B cell (primary cell): ENCODE results near the gene NUP214. TPM values are rescaled to one million over a fixed set of nuclear protein-coding genes. Genes with fewer than 3 reads are reported as not detected.

Experiments used
- ATAC-seq: fragments of 200-7000 bp; cut with Tn5 transposase; one replicate; pipeline ENCODE4 v1.10.0; 2021; ENCODE audit warnings: low read depth, mild to moderate bottlenecking, moderate number of reproducible peaks, moderate library complexity
- CTCF ChIA-PET: fragments of 350-600 bp; sonication (Branson Sonifier 250); formaldehyde crosslinking; loops from one replicate; lab custom pipeline; 2021; ENCODE audit warnings: antibody characterized with exemption, inconsistent platforms; lab: Charles Lee
- POLR2A ChIA-PET: fragments of 350-600 bp; sonication (Branson Sonifier 250); formaldehyde crosslinking; loops from one replicate; lab custom pipeline; 2021; ENCODE audit warnings: antibody characterized with exemption; lab: Charles Lee
- DNase-seq: peaks from one replicate; pipeline ENCODE4 v3.0.0; 2013
- H2AFZ ChIP-seq: 2 replicates; pipeline ENCODE4 v1.6.1; 2012; ENCODE audit warnings: mild to moderate bottlenecking, low read depth, low read length; ENCODE audit not compliant: insufficient read depth, poor library complexity, severe bottlenecking
- H3K27ac ChIP-seq, 2 donors: 1 replicate in 1 of 2; 2 replicates in 1 of 2; pipeline ENCODE4 v1.5.1; 2012 to 2013; ENCODE audit warnings: low read length in 2 of 2, mild to moderate bottlenecking in 2 of 2, moderate library complexity in 1 of 2
- H3K27me3 ChIP-seq, 4 experiments: fragments of 200-600 bp in 1 of 4; sonication (generic) in 1 of 4; replicated peaks in 1 of 4; 1 replicate in 2 of 4; 2 replicates in 2 of 4; pipeline versions ENCODE4 v1.6.1 to v1.7.0; 2013 to 2016; ENCODE audit warnings: low read length in 3 of 4, mild to moderate bottlenecking in 2 of 4, mixed read lengths in 1 of 4, moderate library complexity in 1 of 4; ENCODE audit not compliant: insufficient read depth in 4 of 4, control insufficient read depth in 3 of 4; ENCODE audit errors: control extremely low read depth in 1 of 4
- H3K36me3 ChIP-seq, 2 experiments: replicated peaks in 1 of 2; 1 replicate in 1 of 2; 2 replicates in 1 of 2; pipeline versions ENCODE4 v1.6.1 to v1.7.1; 2013; ENCODE audit warnings: low read length in 1 of 2; ENCODE audit not compliant: insufficient read depth in 2 of 2, control insufficient read depth in 1 of 2; ENCODE audit errors: control extremely low read depth in 1 of 2, extremely low read depth in 1 of 2
- H3K4me1 ChIP-seq, 2 donors: fragments of 200-600 bp in 1 of 2; sonication (generic) in 1 of 2; 1 replicate in 1 of 2; 2 replicates in 1 of 2; pipeline versions ENCODE4 v1.5.1 to v1.6.1; 2013 to 2017; ENCODE audit warnings: low read length in 2 of 2; ENCODE audit not compliant: control insufficient read depth in 2 of 2, insufficient read depth in 2 of 2
- H3K4me2 ChIP-seq: replicated peaks from 2 replicates; pipeline ENCODE3; 2012; ENCODE audit warnings: mild to moderate bottlenecking, low read depth, low read length; ENCODE audit not compliant: poor library complexity, severe bottlenecking
- H3K4me3 ChIP-seq, 5 experiments: fragments of 200-600 bp in 1 of 5; sonication (generic) in 1 of 5; 1 replicate in 3 of 5; 2 replicates in 2 of 5; pipeline versions ENCODE4 v1.5.1 to v1.7.0; 2011 to 2016; ENCODE audit warnings: low read length in 4 of 5, mild to moderate bottlenecking in 4 of 5, low read depth in 2 of 5, control low read depth in 1 of 5, moderate library complexity in 1 of 5; ENCODE audit not compliant: insufficient read depth in 1 of 5; ENCODE audit errors: control extremely low read depth in 1 of 5, extremely low read depth in 1 of 5
- H3K79me2 ChIP-seq: fragments of 200-600 bp; sonication (generic); one replicate; pipeline ENCODE4 v1.6.0; 2016; ENCODE audit warnings: low read length; ENCODE audit not compliant: control insufficient read depth, insufficient read depth
- H3K9ac ChIP-seq: fragments of 200-600 bp; sonication (generic); 2 replicates; pipeline ENCODE4 v1.6.1; 2017; ENCODE audit warnings: mild to moderate bottlenecking, low read length, moderate library complexity
- H3K9me3 ChIP-seq, 3 donors: one replicate each; pipeline versions ENCODE4 v1.6.1 to v1.7.1; 2013; ENCODE audit warnings: low read length in 2 of 3; ENCODE audit not compliant: control insufficient read depth in 2 of 3, insufficient read depth in 1 of 3; ENCODE audit errors: control extremely low read depth in 1 of 3
- H4K20me1 ChIP-seq: 2 replicates; pipeline ENCODE4 v1.6.0; 2012; ENCODE audit warnings: mild to moderate bottlenecking, low read length; ENCODE audit not compliant: insufficient read depth, control insufficient read depth, poor library complexity, severe bottlenecking
- H3K27ac Mint-ChIP-seq: one replicate; pipeline ENCODE4 v1.8.0; 2021; ENCODE audit warnings: mixed read lengths
- H3K27me3 Mint-ChIP-seq: one replicate; pipeline ENCODE4 v1.8.0; 2021; ENCODE audit warnings: mixed read lengths
- H3K4me1 Mint-ChIP-seq: one replicate; pipeline ENCODE4 v1.8.0; 2021; ENCODE audit warnings: mixed read lengths
- H3K4me3 Mint-ChIP-seq: one replicate; pipeline ENCODE4 v1.8.0; 2021; ENCODE audit warnings: mixed read lengths
- H3K9me3 Mint-ChIP-seq: one replicate; pipeline ENCODE4 v1.8.0; 2022; ENCODE audit warnings: mixed read lengths; ENCODE audit not compliant: insufficient read depth
- EZH2 ChIP-seq: IDR thresholded peaks from 2 replicates; pipeline ENCODE4 v1.6.1; 2012; ENCODE audit warnings: borderline replicate concordance, low read depth, mild to moderate bottlenecking, moderate library complexity, low read length; ENCODE audit not compliant: insufficient read depth, poor library complexity, severe bottlenecking
- WGBS: methylation state at CpG from one replicate; pipeline ENCODE4 v1.1.5; 2013; ENCODE audit warnings: missing lambda C conversion rate; ENCODE audit not compliant: insufficient coverage; 5-methylcytosine and 5-hydroxymethylcytosine counted together
- intact Hi-C: fragments of 100-400 bp; cut with micrococcal nuclease; formaldehyde crosslinking; loops from one replicate; pipeline ENCODE4 v1.10.0; 2022
- polyA plus RNA-seq: library from polyadenylated mRNA; depleted of rRNA; stranded (reverse); fragments of >200 nt; gene quantifications from 2 replicates; pipeline ENCODE4 v1.2.3, GENCODE V29; 2012
- total RNA-seq, 2 donors: library from RNA; stranded (reverse); fragments of 120-200 nt in 1 of 2; gene quantifications; 1 replicate in 1 of 2; 2 replicates in 1 of 2; pipeline versions ENCODE4 v1.2.3 to v1.2.4, GENCODE V29; 2013 to 2022
- TF ChIP-seq, protein P1 (sequence below): fragments of 200-600 bp; IDR thresholded peaks from one replicate; pipeline ENCODE4 v1.8.0; 2022; ENCODE audit warnings: antibody characterized with exemption, mild to moderate bottlenecking

Gene NUP214
- total and polyA plus RNA-seq, 2 donors (not counting 1 experiment from before 2014, with no cell fraction given) = 19.0 to 94.6 TPM

DNA sequence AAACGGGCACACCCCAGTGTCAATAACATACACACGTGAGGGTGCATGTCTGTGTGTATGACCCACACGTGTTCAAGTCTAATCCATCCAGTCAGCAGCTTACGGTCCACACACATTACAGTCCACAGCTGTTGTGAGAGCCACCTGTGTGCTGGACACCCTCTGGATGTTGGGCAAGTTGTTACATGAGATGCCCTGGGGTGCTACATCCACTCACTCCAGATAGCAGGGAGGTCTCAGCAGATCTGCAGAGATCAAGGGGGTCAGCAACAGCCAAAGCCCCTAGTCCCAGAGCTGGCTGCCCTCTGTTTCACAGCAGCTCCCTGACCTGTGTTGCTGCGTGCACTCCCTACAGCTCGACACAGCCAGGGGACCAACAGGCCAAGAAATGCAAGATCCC, 33.4 kb upstream of the NUP214 start:
- Mint-ChIP-seq H3K4me3 (no peak overlapping the region), H3K4me1 (peaks cover 8% of the 10 kb centered on the region), H3K27me3 (peaks cover 21% of the 10 kb centered on the region), H3K9me3 (no peaks in the 10 kb centered on the region), H3K27ac (no peak overlapping the region)
- CTCF ChIA-PET = no interaction called here
- WGBS = 84% methylated on average over 6 of the region's 6 CpGs
- H3K4me3 ChIP-seq = no peak overlapping the region
- ATAC-seq = no peak
- no peaks in the 10 kb centered on the region for H4K20me1 ChIP-seq
- no peaks in the 10 kb centered on the region for H3K9me3 ChIP-seq
- H3K36me3 ChIP-seq = no peaks in the 10 kb centered on the region
- TF ChIP-seq, protein P1, sequence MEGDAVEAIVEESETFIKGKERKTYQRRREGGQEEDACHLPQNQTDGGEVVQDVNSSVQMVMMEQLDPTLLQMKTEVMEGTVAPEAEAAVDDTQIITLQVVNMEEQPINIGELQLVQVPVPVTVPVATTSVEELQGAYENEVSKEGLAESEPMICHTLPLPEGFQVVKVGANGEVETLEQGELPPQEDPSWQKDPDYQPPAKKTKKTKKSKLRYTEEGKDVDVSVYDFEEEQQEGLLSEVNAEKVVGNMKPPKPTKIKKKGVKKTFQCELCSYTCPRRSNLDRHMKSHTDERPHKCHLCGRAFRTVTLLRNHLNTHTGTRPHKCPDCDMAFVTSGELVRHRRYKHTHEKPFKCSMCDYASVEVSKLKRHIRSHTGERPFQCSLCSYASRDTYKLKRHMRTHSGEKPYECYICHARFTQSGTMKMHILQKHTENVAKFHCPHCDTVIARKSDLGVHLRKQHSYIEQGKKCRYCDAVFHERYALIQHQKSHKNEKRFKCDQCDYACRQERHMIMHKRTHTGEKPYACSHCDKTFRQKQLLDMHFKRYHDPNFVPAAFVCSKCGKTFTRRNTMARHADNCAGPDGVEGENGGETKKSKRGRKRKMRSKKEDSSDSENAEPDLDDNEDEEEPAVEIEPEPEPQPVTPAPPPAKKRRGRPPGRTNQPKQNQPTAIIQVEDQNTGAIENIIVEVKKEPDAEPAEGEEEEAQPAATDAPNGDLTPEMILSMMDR = no peak
- TF ChIP-seq EZH2 = no peak
- intact Hi-C loops = no loop called here
- no peaks in the 10 kb centered on the region for H3K79me2 ChIP-seq
- no peak overlapping the region for H3K4me2 ChIP-seq
- DNase-seq = no peak
- no peak overlapping the region for H3K27ac ChIP-seq
- no peak overlapping the region for H2AFZ ChIP-seq
- peaks cover 5 to 11% of the 10 kb centered on the region in 2 donors for H3K4me1 ChIP-seq
- peaks cover 0 to 27% (median 13%) of the 10 kb centered on the region in 4 experiments for H3K27me3 ChIP-seq
- POLR2A ChIA-PET = no interaction called here
- no peak overlapping the region for H3K9ac ChIP-seq

DNA sequence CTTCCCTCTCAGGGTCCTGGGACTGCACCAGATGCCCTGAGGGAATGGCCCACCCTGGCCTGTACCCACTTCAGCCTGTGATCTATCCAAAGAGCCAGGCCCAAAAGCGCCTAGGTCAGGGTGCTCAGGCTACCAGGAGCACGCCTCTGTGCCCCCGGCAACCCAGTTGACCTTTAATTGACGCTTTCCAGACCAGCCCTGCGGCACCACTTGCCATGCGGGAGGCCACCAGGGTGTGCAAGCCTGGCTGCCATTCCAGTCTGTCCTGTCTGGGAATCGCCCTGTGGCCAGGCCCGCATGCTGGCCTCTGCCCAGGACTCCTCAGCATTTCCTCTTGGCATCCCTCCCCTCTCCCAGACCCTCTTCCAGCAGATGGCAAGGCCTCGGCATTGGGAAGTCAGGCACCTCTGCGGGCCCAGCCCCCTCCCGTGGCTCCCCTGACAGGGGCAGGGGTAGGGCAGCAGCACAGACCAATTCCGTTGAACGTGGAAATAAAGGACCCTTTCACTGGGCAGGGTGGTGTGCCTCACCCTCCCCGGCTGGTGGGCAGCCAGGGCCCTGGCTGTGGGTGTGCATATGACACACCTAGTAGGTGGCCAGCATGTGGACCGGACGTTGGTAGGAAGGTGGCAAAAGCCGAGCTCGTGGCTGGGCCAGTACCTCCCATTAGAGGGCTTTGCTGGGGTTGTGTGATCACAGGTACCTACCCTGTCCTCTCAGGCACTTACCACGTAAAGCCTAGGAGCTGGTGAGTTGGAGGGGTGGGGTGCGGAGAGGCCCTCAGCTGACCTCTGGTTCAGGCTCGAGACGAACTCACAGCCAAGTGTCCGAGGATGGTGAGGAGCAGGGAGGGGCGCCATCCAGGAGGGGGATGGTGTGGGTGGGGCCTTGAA, 32.6 kb upstream of the NUP214 start:
- Histone ChIP-seq H3K27me3 (peaks cover 0 to 34% (median 16%) of the 10 kb centered on the region in 4 experiments), H3K4me1 (peaks cover 5 to 11% of the 10 kb centered on the region in 2 donors), H3K27ac (no peak overlapping the region), H3K4me3 (no peak overlapping the region), H3K9me3 (no peaks in the 10 kb centered on the region), H3K79me2 (no peaks in the 10 kb centered on the region), H3K4me2 (no peak overlapping the region), H3K36me3 (no peaks in the 10 kb centered on the region), H3K9ac (no peak overlapping the region), H4K20me1 (no peaks in the 10 kb centered on the region), H2AFZ (no peak overlapping the region)
- Mint-ChIP-seq H3K27ac (no peak overlapping the region), H3K9me3 (no peaks in the 10 kb centered on the region), H3K27me3 (peaks cover 26% of the 10 kb centered on the region), H3K4me3 (no peak overlapping the region), H3K4me1 (peaks cover 12% of the 10 kb centered on the region)
- intact Hi-C loops = no loop called here
- ChIA-PET POLR2A (interaction anchor here (0.7 kb wide), 1 partner anchor 258 kb away, joined by 10 read pairs; no protein-coding TSS in a partner anchor), CTCF (no interaction called here)
- ATAC-seq = no peak
- TF ChIP-seq EZH2 = no peak
- TF ChIP-seq, protein P1 = no peak
- DNase-seq = no peak
- WGBS = 93% methylated on average over 22 of the region's 24 CpGs
